ENCODE data around the gene ACOT11. TPM values are rescaled to one million over a fixed set of nuclear protein-coding genes. Genes with fewer than 3 reads are reported as not detected.

Gene ACOT11
- total RNA-seq, 1 experiment from 2014 or later, result not detected

- Histone ChIP-seq H3K79me2 (ENCODE audit: low read length) (no peaks in the 10 kb centered on the region), H3K4me1 (ENCODE audit: low read length) (0 out of 2 replicates have a peak, but pooled peaks cover 2% of the 10 kb centered on the region), H3K9me3 (ENCODE audit: low read length) (no peaks in the 10 kb centered on the region), H3K4me2 (ENCODE audit: low read depth, low read length, poor library complexity, severe bottlenecking) (no peak overlapping the region), H3K27me3 (ENCODE audit: low read length) (no peaks in the 10 kb centered on the region), H3K9me2 (replicated peaks; ENCODE audit: insufficient read depth, low read length) (no peaks in the 10 kb centered on the region), H2AFZ (ENCODE audit: low read length) (no peak overlapping the region), H3K36me3 (ENCODE audit: insufficient read depth, low read length) (no peaks in the 10 kb centered on the region), H3K9ac (ENCODE audit: low read length) (no peak overlapping the region), H3K27ac (ENCODE audit: low read length) (no peak overlapping the region), H4K20me1 (ENCODE audit: insufficient read depth, low read depth, low read length) (no peaks in the 10 kb centered on the region), H3K4me3 (ENCODE audit: low read length) (no peak overlapping the region)
- DNase-seq, result peak; percentile 27
Observed at GRCh38 chr1:54542120-54542961, 5.7 kb upstream of the ACOT11 start.

- DNase-seq, result peak; percentile 30
- Histone ChIP-seq H3K4me1 (ENCODE audit: low read length) (0 out of 2 replicates have a peak, but pooled peaks cover 2% of the 10 kb centered on the region), H3K79me2 (ENCODE audit: low read length) (no peaks in the 10 kb centered on the region), H3K9ac (ENCODE audit: low read length) (no peak overlapping the region), H4K20me1 (ENCODE audit: insufficient read depth, low read depth, low read length) (no peaks in the 10 kb centered on the region), H3K27me3 (ENCODE audit: low read length) (no peaks in the 10 kb centered on the region), H3K36me3 (ENCODE audit: insufficient read depth, low read length) (no peaks in the 10 kb centered on the region), H3K27ac (ENCODE audit: low read length) (no peak overlapping the region), H2AFZ (ENCODE audit: low read length) (no peak overlapping the region), H3K4me3 (ENCODE audit: low read length) (no peak overlapping the region), H3K4me2 (ENCODE audit: low read depth, low read length, poor library complexity, severe bottlenecking) (no peak overlapping the region), H3K9me2 (replicated peaks; ENCODE audit: insufficient read depth, low read length) (no peaks in the 10 kb centered on the region), H3K9me3 (ENCODE audit: low read length) (no peaks in the 10 kb centered on the region)
Observed at GRCh38 chr1:54542962-54543539, 5.0 kb upstream of the ACOT11 start.

- Histone ChIP-seq H3K9me3 (ENCODE audit: low read length) (no peaks in the 10 kb centered on the region), H3K27me3 (ENCODE audit: low read length) (no peaks in the 10 kb centered on the region), H3K79me2 (ENCODE audit: low read length) (no peaks in the 10 kb centered on the region), H4K20me1 (ENCODE audit: insufficient read depth, low read depth, low read length) (no peaks in the 10 kb centered on the region), H3K9me2 (replicated peaks; ENCODE audit: insufficient read depth, low read length) (no peaks in the 10 kb centered on the region), H3K27ac (ENCODE audit: low read length) (no peak overlapping the region), H3K4me2 (ENCODE audit: low read depth, low read length, poor library complexity, severe bottlenecking) (no peak overlapping the region), H3K36me3 (ENCODE audit: insufficient read depth, low read length) (no peaks in the 10 kb centered on the region), H3K4me3 (ENCODE audit: low read length) (no peak overlapping the region), H3K9ac (ENCODE audit: low read length) (no peak overlapping the region), H2AFZ (ENCODE audit: low read length) (no peak overlapping the region), H3K4me1 (ENCODE audit: low read length) (0 out of 2 replicates have a peak, but pooled peaks cover 2% of the 10 kb centered on the region)
- DNase-seq, result peak; percentile 37
Observed at GRCh38 chr1:54543729-54544496, 4.1 kb upstream of the ACOT11 start.

GRCh38 chr1:54545916-54546635, 2.0 kb upstream of the ACOT11 start:
- peak; percentile 12 for DNase-seq
- H3K4me2 ChIP-seq (ENCODE audit: low read depth, low read length, poor library complexity, severe bottlenecking), result no peak overlapping the region
- no peaks in the 10 kb centered on the region for H3K79me2 ChIP-seq (ENCODE audit: low read length)
- H3K9ac ChIP-seq (ENCODE audit: low read length), result no peak overlapping the region
- H3K9me3 ChIP-seq (ENCODE audit: low read length), result no peaks in the 10 kb centered on the region
- no peak overlapping the region for H3K4me3 ChIP-seq (ENCODE audit: low read length)
- no peaks in the 10 kb centered on the region for H4K20me1 ChIP-seq (ENCODE audit: insufficient read depth, low read depth, low read length)
- no peaks in the 10 kb centered on the region for H3K36me3 ChIP-seq (ENCODE audit: insufficient read depth, low read length)
- H3K4me1 ChIP-seq (ENCODE audit: low read length), result 0 out of 2 replicates have a peak, but pooled peaks cover 2% of the 10 kb centered on the region
- no peaks in the 10 kb centered on the region for H3K9me2 ChIP-seq (replicated peaks; ENCODE audit: insufficient read depth, low read length)
- H3K27ac ChIP-seq (ENCODE audit: low read length), result no peak overlapping the region
- H3K27me3 ChIP-seq (ENCODE audit: low read length), result no peaks in the 10 kb centered on the region
- H2AFZ ChIP-seq (ENCODE audit: low read length), result no peak overlapping the region

GRCh38 chr1:54546651-54547401, 1.2 kb upstream of the ACOT11 start:
- Histone ChIP-seq H4K20me1 (ENCODE audit: insufficient read depth, low read depth, low read length) (no peaks in the 10 kb centered on the region), H3K27me3 (ENCODE audit: low read length) (no peaks in the 10 kb centered on the region), H3K4me1 (ENCODE audit: low read length) (0 out of 2 replicates have a peak, but pooled peaks cover 2% of the 10 kb centered on the region), H3K36me3 (ENCODE audit: insufficient read depth, low read length) (no peaks in the 10 kb centered on the region), H3K27ac (ENCODE audit: low read length) (no peak overlapping the region), H3K4me3 (ENCODE audit: low read length) (no peak overlapping the region), H3K9me2 (replicated peaks; ENCODE audit: insufficient read depth, low read length) (no peaks in the 10 kb centered on the region), H3K79me2 (ENCODE audit: low read length) (no peaks in the 10 kb centered on the region), H2AFZ (ENCODE audit: low read length) (no peak overlapping the region), H3K4me2 (ENCODE audit: low read depth, low read length, poor library complexity, severe bottlenecking) (no peak overlapping the region), H3K9ac (ENCODE audit: low read length) (no peak overlapping the region), H3K9me3 (ENCODE audit: low read length) (no peaks in the 10 kb centered on the region)
- DNase-seq, result peak; percentile 32

GRCh38 chr1:54548389-54549044, 489 bp downstream of the ACOT11 start:
- H3K79me2 ChIP-seq (ENCODE audit: low read length), result no peaks in the 10 kb centered on the region
- DNase-seq, result peak; percentile 25
- H3K9me3 ChIP-seq (ENCODE audit: low read length), result no peaks in the 10 kb centered on the region
- H2AFZ ChIP-seq (ENCODE audit: low read length), result no peak overlapping the region
- H3K9me2 ChIP-seq (replicated peaks; ENCODE audit: insufficient read depth, low read length), result no peaks in the 10 kb centered on the region
- H3K36me3 ChIP-seq (ENCODE audit: insufficient read depth, low read length), result no peaks in the 10 kb centered on the region
- no peak overlapping the region for H3K4me3 ChIP-seq (ENCODE audit: low read length)
- no peak overlapping the region for H3K4me2 ChIP-seq (ENCODE audit: low read depth, low read length, poor library complexity, severe bottlenecking)
- no peaks in the 10 kb centered on the region for H3K4me1 ChIP-seq (ENCODE audit: low read length)
- no peaks in the 10 kb centered on the region for H4K20me1 ChIP-seq (ENCODE audit: insufficient read depth, low read depth, low read length)
- no peak overlapping the region for H3K9ac ChIP-seq (ENCODE audit: low read length)
- no peak overlapping the region for H3K27ac ChIP-seq (ENCODE audit: low read length)
- H3K27me3 ChIP-seq (ENCODE audit: low read length), result no peaks in the 10 kb centered on the region

GRCh38 chr1:54549181-54549924, 1.3 kb downstream of the ACOT11 start:
- DNase-seq, result peak; percentile 14
- no peaks in the 10 kb centered on the region for H3K79me2 ChIP-seq (ENCODE audit: low read length)
- H4K20me1 ChIP-seq (ENCODE audit: insufficient read depth, low read depth, low read length), result no peaks in the 10 kb centered on the region
- no peak overlapping the region for H3K4me3 ChIP-seq (ENCODE audit: low read length)
- no peaks in the 10 kb centered on the region for H3K9me3 ChIP-seq (ENCODE audit: low read length)
- H2AFZ ChIP-seq (ENCODE audit: low read length), result no peak overlapping the region
- no peaks in the 10 kb centered on the region for H3K9me2 ChIP-seq (replicated peaks; ENCODE audit: insufficient read depth, low read length)
- H3K27me3 ChIP-seq (ENCODE audit: low read length), result no peaks in the 10 kb centered on the region
- no peak overlapping the region for H3K9ac ChIP-seq (ENCODE audit: low read length)
- no peak overlapping the region for H3K27ac ChIP-seq (ENCODE audit: low read length)
- H3K36me3 ChIP-seq (ENCODE audit: insufficient read depth, low read length), result no peaks in the 10 kb centered on the region
- no peaks in the 10 kb centered on the region for H3K4me1 ChIP-seq (ENCODE audit: low read length)
- no peak overlapping the region for H3K4me2 ChIP-seq (ENCODE audit: low read depth, low read length, poor library complexity, severe bottlenecking)

All from Karpas-422 (cell line).